ENCODE results near the gene NTMT1. TPM values are rescaled to one million over a fixed set of nuclear protein-coding genes. Genes with fewer than 3 reads are reported as not detected.
A peak's percentile ranks its signal among the peaks of the same experiment; 100 is the strongest.

The NTMT1 gene
- total and polyA plus RNA-seq, 8 donors: 1.7 to 68.4 (median 28.0) TPM

GRCh38 chr9:129584136-129584535, 41.8 kb upstream of the NTMT1 start:
- no peaks in the 10 kb centered on the region for H3K27me3 ChIP-seq
- DNase-seq: peak; percentile 77 to 91
- no peaks in the 10 kb centered on the region for H3K36me3 ChIP-seq
- no peaks in the 10 kb centered on the region for H3K9me3 ChIP-seq
- no peak overlapping the region for H3K4me3 ChIP-seq
- TF ChIP-seq POLR2A (IDR thresholded peaks at IDR 0.05): no peak
- TF ChIP-seq CTCF (IDR thresholded peaks at IDR 0.05): no peak
- peak in 1 of 3 donors; percentile 40 for TF ChIP-seq POLR2AphosphoS5 (IDR thresholded peaks at IDR 0.05)
- TF ChIP-seq EP300 (IDR thresholded peaks at IDR 0.05): no peak
- WGBS, 5 donors: 74 to 95% (median 87%) methylated on average over 1 of the region's 1 CpG
- H3K27ac ChIP-seq: peak overlapping the region in 1 of 5 donors; percentile 3
- intact Hi-C loops (cut with DNase I; ENCODE audit: low total_unique reads): no loop called here
- no peaks in the 10 kb centered on the region for H3K4me1 ChIP-seq

- Histone ChIP-seq H3K27ac (no peak overlapping the region), H3K36me3 (no peaks in the 10 kb centered on the region), H3K4me3 (no peak overlapping the region), H3K4me1 (no peaks in the 10 kb centered on the region), H3K9me3 (no peaks in the 10 kb centered on the region), H3K27me3 (no peaks in the 10 kb centered on the region)
- intact Hi-C loops (cut with DNase I; ENCODE audit: low total_unique reads): no loop called here
- TF ChIP-seq CTCF (IDR thresholded peaks at IDR 0.05) (no peak), EP300 (IDR thresholded peaks at IDR 0.05) (no peak), POLR2A (IDR thresholded peaks at IDR 0.05) (no peak), POLR2AphosphoS5 (IDR thresholded peaks at IDR 0.05) (no peak)
- DNase-seq: no peak
- WGBS, 5 donors: 88 to 100% (median 100%) methylated on average over 1 of the region's 1 CpG
Observed at GRCh38 chr9:129585352-129585751, 40.6 kb upstream of the NTMT1 start.

GRCh38 chr9:129586245-129586644, 39.7 kb upstream of the NTMT1 start:
- H3K4me3 ChIP-seq: no peak overlapping the region
- DNase-seq: no peak
- H3K4me1 ChIP-seq: no peaks in the 10 kb centered on the region
- no peak overlapping the region for H3K27ac ChIP-seq
- TF ChIP-seq POLR2A (IDR thresholded peaks at IDR 0.05) (no peak), POLR2AphosphoS5 (IDR thresholded peaks at IDR 0.05) (no peak)
- 88 to 100% (median 93%) methylated on average over 1 of the region's 1 CpG for WGBS, 5 donors
- H3K36me3 ChIP-seq: no peaks in the 10 kb centered on the region
- no peaks in the 10 kb centered on the region for H3K9me3 ChIP-seq
- intact Hi-C loops (cut with DNase I; ENCODE audit: low total_unique reads): no loop called here
- no peaks in the 10 kb centered on the region for H3K27me3 ChIP-seq

- no peaks in the 10 kb centered on the region for H3K27me3 ChIP-seq
- intact Hi-C loops (cut with DNase I; ENCODE audit: low total_unique reads): no loop called here
Observed at GRCh38 chr9:129586685-129587084, 39.3 kb upstream of the NTMT1 start.

More at GRCh38 chr9:129586685-129587084, 39.3 kb upstream of the NTMT1 start:
- Histone ChIP-seq H3K4me1 (no peaks in the 10 kb centered on the region), H3K27ac (peak overlapping the region in 1 of 5 donors; percentile 2), H3K4me3 (no peak overlapping the region), H3K9me3 (no peaks in the 10 kb centered on the region), H3K36me3 (no peaks in the 10 kb centered on the region)
- no peak for TF ChIP-seq POLR2A (IDR thresholded peaks at IDR 0.05)
- TF ChIP-seq EP300 (IDR thresholded peaks at IDR 0.05): no peak
- no peak for TF ChIP-seq POLR2AphosphoS5 (IDR thresholded peaks at IDR 0.05)
- no peak for TF ChIP-seq CTCF (IDR thresholded peaks at IDR 0.05)
- peak in 1 of 2 donors; percentile 71 for DNase-seq
- WGBS, 5 donors: 73 to 79% (median 76%) methylated on average over 8 of the region's 8 CpGs
